ENCODE data around the gene ENO2.

ENO2 gene

GRCh38 chr12:6965026-6965661, 50.8 kb downstream of the ENO2 start:
- peaks cover 13 to 60% (median 48%) of the 10 kb centered on the region in 5 donors for H3K4me1 ChIP-seq (ENCODE audit: control insufficient read depth in 5 of 5, insufficient read depth in 5 of 5, low read length in 5 of 5)
- peaks cover 6 to 43% (median 36%) of the 10 kb centered on the region in 5 donors for H3K36me3 ChIP-seq (ENCODE audit: control insufficient read depth in 5 of 5, insufficient read depth in 5 of 5, low read length in 5 of 5)
- H3K4me3 ChIP-seq (ENCODE audit: low read depth in 1 of 5, low read length in 5 of 5), result no peak overlapping the region
- peak overlapping the region; percentile 70 for H3K27ac ChIP-seq (ENCODE audit: low read depth, low read length)
- H3K9ac ChIP-seq (ENCODE audit: low read length in 5 of 5), result peak overlapping the region; percentile 28 to 50 (median 33)
- H3K27me3 ChIP-seq (ENCODE audit: control insufficient read depth in 5 of 5, insufficient read depth in 4 of 5, low read length in 5 of 5), result peaks cover 0 to 2% (median 0%) of the 10 kb centered on the region in 5 donors
- no peaks in the 10 kb centered on the region for H3K9me3 ChIP-seq (ENCODE audit: control insufficient read depth in 5 of 5, low read length in 5 of 5)

GRCh38 chr12:6965714-6966113, 51.3 kb downstream of the ENO2 start:
- H3K36me3 ChIP-seq (ENCODE audit: control insufficient read depth in 5 of 5, insufficient read depth in 5 of 5, low read length in 5 of 5), result peaks cover 6 to 43% (median 36%) of the 10 kb centered on the region in 5 donors
- H3K27me3 ChIP-seq (ENCODE audit: control insufficient read depth in 5 of 5, insufficient read depth in 4 of 5, low read length in 5 of 5), result peaks cover 0 to 2% (median 0%) of the 10 kb centered on the region in 5 donors
- H3K27ac ChIP-seq (ENCODE audit: low read depth, low read length), result peak overlapping the region; percentile 61
- peaks cover 13 to 56% (median 42%) of the 10 kb centered on the region in 5 donors for H3K4me1 ChIP-seq (ENCODE audit: control insufficient read depth in 5 of 5, insufficient read depth in 5 of 5, low read length in 5 of 5)
- no peaks in the 10 kb centered on the region for H3K9me3 ChIP-seq (ENCODE audit: control insufficient read depth in 5 of 5, low read length in 5 of 5)
- no peak overlapping the region for H3K4me3 ChIP-seq (ENCODE audit: low read depth in 1 of 5, low read length in 5 of 5)
- peak overlapping the region in 1 of 5 donors; percentile 59 for H3K9ac ChIP-seq (ENCODE audit: low read length in 5 of 5)

DNA sequence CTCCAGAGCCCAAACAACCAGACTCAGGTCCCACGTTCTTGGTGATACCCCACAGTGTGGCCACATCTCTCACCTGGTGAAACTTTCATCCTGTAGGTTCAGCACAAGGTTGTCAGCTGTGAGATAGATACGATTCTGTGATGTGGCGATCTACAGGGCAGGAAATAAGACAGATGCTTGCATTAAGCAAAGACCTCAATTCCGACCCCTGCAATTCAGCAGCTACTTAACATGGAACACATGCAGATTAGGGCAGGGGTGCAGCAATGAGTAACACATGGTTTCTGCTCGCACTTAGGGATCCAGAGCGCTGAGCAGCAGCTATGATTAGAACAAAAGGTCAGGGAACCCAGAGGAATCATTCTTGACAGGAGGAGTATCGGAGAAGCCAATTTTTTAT, 52.0 kb downstream of the ENO2 start:
- Histone ChIP-seq H3K4me1 (ENCODE audit: control insufficient read depth in 5 of 5, insufficient read depth in 5 of 5, low read length in 5 of 5) (peaks cover 11 to 53% (median 37%) of the 10 kb centered on the region in 5 donors), H3K27ac (ENCODE audit: low read depth, low read length) (no peak overlapping the region)

DNA sequence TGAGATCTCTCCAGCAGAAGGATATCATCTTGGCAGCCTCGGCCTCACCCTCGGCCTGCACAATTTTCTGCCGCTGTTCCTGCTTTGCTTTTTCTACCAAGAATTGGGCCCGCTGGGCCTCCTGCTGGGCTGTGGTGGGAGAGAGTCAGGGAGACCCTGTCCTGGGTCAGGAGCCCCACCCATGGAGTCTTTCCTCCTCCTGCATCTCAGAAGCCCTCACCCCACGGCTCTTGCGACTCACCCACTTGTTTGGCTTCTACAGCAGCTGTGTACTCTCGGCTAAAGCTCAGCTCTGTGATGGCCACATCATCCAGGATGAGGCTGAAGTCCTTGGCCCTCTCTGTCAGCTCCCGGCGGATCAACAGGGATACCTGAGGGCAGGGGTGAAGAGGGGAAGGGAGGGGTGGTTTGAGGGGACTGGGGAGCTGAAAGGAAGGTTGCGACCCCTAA, 53.3 kb downstream of the ENO2 start:
- Histone ChIP-seq H3K4me3 (ENCODE audit: low read depth in 1 of 5, low read length in 5 of 5) (no peak overlapping the region), H3K4me1 (ENCODE audit: control insufficient read depth in 5 of 5, insufficient read depth in 5 of 5, low read length in 5 of 5) (peaks cover 7 to 47% (median 29%) of the 10 kb centered on the region in 5 donors), H3K27me3 (ENCODE audit: control insufficient read depth in 5 of 5, insufficient read depth in 4 of 5, low read length in 5 of 5) (no peaks in the 10 kb centered on the region), H3K9me3 (ENCODE audit: control insufficient read depth in 5 of 5, low read length in 5 of 5) (no peaks in the 10 kb centered on the region), H3K9ac (ENCODE audit: low read length in 5 of 5) (peak overlapping the region in 1 of 5 donors; percentile 44), H3K27ac (ENCODE audit: low read depth, low read length) (no peak overlapping the region), H3K36me3 (ENCODE audit: control insufficient read depth in 5 of 5, insufficient read depth in 5 of 5, low read length in 5 of 5) (peaks cover 6 to 43% (median 36%) of the 10 kb centered on the region in 5 donors)

More for the DNA sequence above, 52.0 kb downstream of the ENO2 start:
- peaks cover 6 to 43% (median 36%) of the 10 kb centered on the region in 5 donors for H3K36me3 ChIP-seq (ENCODE audit: control insufficient read depth in 5 of 5, insufficient read depth in 5 of 5, low read length in 5 of 5)
- H3K9ac ChIP-seq (ENCODE audit: low read length in 5 of 5), result no peak overlapping the region
- H3K9me3 ChIP-seq (ENCODE audit: control insufficient read depth in 5 of 5, low read length in 5 of 5), result no peaks in the 10 kb centered on the region
- H3K4me3 ChIP-seq (ENCODE audit: low read depth in 1 of 5, low read length in 5 of 5), result no peak overlapping the region
- peaks cover 0 to under 1% (median 0%) of the 10 kb centered on the region in 5 donors for H3K27me3 ChIP-seq (ENCODE audit: control insufficient read depth in 5 of 5, insufficient read depth in 4 of 5, low read length in 5 of 5)

- peaks cover 6 to 43% (median 36%) of the 10 kb centered on the region in 5 donors for H3K36me3 ChIP-seq (ENCODE audit: control insufficient read depth in 5 of 5, insufficient read depth in 5 of 5, low read length in 5 of 5)
- H3K4me3 ChIP-seq (ENCODE audit: low read depth in 1 of 5, low read length in 5 of 5), result no peak overlapping the region
- H3K9me3 ChIP-seq (ENCODE audit: control insufficient read depth in 5 of 5, low read length in 5 of 5), result no peaks in the 10 kb centered on the region
- H3K4me1 ChIP-seq (ENCODE audit: control insufficient read depth in 5 of 5, insufficient read depth in 5 of 5, low read length in 5 of 5), result peaks cover 7 to 47% (median 28%) of the 10 kb centered on the region in 5 donors
- H3K27ac ChIP-seq (ENCODE audit: low read depth, low read length), result peak overlapping the region; percentile 89
- H3K9ac ChIP-seq (ENCODE audit: low read length in 5 of 5), result peak overlapping the region in 1 of 5 donors; percentile 44
- no peaks in the 10 kb centered on the region for H3K27me3 ChIP-seq (ENCODE audit: control insufficient read depth in 5 of 5, insufficient read depth in 4 of 5, low read length in 5 of 5)
Observed at GRCh38 chr12:6968426-6968825, 54.0 kb downstream of the ENO2 start.

GRCh38 chr12:6970096-6970527, 55.7 kb downstream of the ENO2 start:
- H3K4me3 ChIP-seq (ENCODE audit: low read depth in 1 of 5, low read length in 5 of 5), result peak overlapping the region; percentile 89 to 99 (median 96)
- no peaks in the 10 kb centered on the region for H3K27me3 ChIP-seq (ENCODE audit: control insufficient read depth in 5 of 5, insufficient read depth in 4 of 5, low read length in 5 of 5)
- H3K27ac ChIP-seq (ENCODE audit: low read depth, low read length), result peak overlapping the region; percentile 89
- no peaks in the 10 kb centered on the region for H3K9me3 ChIP-seq (ENCODE audit: control insufficient read depth in 5 of 5, low read length in 5 of 5)
- peak overlapping the region; percentile 89 to 99 (median 94) for H3K9ac ChIP-seq (ENCODE audit: low read length in 5 of 5)
- H3K4me1 ChIP-seq (ENCODE audit: control insufficient read depth in 5 of 5, insufficient read depth in 5 of 5, low read length in 5 of 5), result peaks cover 6 to 39% (median 24%) of the 10 kb centered on the region in 5 donors
- H3K36me3 ChIP-seq (ENCODE audit: control insufficient read depth in 5 of 5, insufficient read depth in 5 of 5, low read length in 5 of 5), result peaks cover 12 to 55% (median 51%) of the 10 kb centered on the region in 5 donors
